OCI-LY3 (cell line): ENCODE results near the gene RAB39A.

ENCODE experiments used
- CTCF ChIP-seq: fragments of 200-600, 300-600 bp; sonication (generic); IDR thresholded peaks from 2 replicates; pipeline ENCODE4 v1.5.1; 2014; ENCODE audit warnings: antibody characterized with exemption, low read length, low read depth
- EZH2phosphoT487 ChIP-seq: fragments of 200-600 bp; shearing (Covaris generic); IDR thresholded peaks from 2 replicates; pipeline ENCODE4 v1.6.1; 2018; ENCODE audit warnings: antibody characterized with exemption, mixed run types, low read depth

GRCh38 chr11:107961480-107961879 is 33.2 kb downstream of the RAB39A start:
- TF ChIP-seq CTCF (no peak), EZH2phosphoT487 (no peak)
